Gastrocnemius medialis (tissue), 4 donors: ENCODE measurements around the gene SELENOP. TPM values are rescaled to one million over a fixed set of nuclear protein-coding genes. Genes with fewer than 3 reads are reported as not detected.

Experiments used
- ATAC-seq, 2 donors: fragments of 150-250 bp; one replicate each; pipeline ENCODE4 v1.9.1; 2016
- DNase-seq, 2 donors: peaks; one replicate each; pipeline ENCODE4 v3.0.0-alpha.2; 2019
- H3K27ac ChIP-seq, 4 donors: fragments of 200-600 bp; sonication (generic); 1 replicate in 1 of 4; 2 replicates in 3 of 4; pipeline ENCODE4 v1.5.1; 2016 to 2018; ENCODE audit warnings: mild to moderate bottlenecking in 2 of 4, moderate library complexity in 1 of 4
- H3K27me3 ChIP-seq, 3 donors: fragments of 200-600 bp; sonication (generic) in 2 of 3; 1 replicate in 1 of 3; 2 replicates in 2 of 3; pipeline versions ENCODE4 v1.5.1 to v1.6.0; 2016 to 2019; ENCODE audit warnings: mild to moderate bottlenecking in 1 of 3, moderate library complexity in 1 of 3
- H3K36me3 ChIP-seq, 2 donors: fragments of 200-600 bp; sonication (generic) in 1 of 2; one replicate each; pipeline ENCODE4 v1.5.1; 2017 to 2018
- H3K4me1 ChIP-seq, 2 donors: fragments of 200-600 bp; sonication (generic) in 1 of 2; one replicate each; pipeline ENCODE4 v1.5.1; 2016 to 2017; ENCODE audit warnings: mild to moderate bottlenecking in 2 of 2
- H3K4me3 ChIP-seq, 4 donors: fragments of 200-600 bp; sonication (generic) in 3 of 4; 1 replicate in 1 of 4; 2 replicates in 3 of 4; pipeline ENCODE4 v1.5.1; 2016 to 2019; ENCODE audit warnings: mild to moderate bottlenecking in 2 of 4
- H3K9me3 ChIP-seq, 3 donors: fragments of 200-600 bp; sonication (generic) in 2 of 3; 1 replicate in 1 of 3; 2 replicates in 2 of 3; pipeline ENCODE4 v1.5.1; 2016 to 2019
- POLR2A ChIP-seq, 2 donors: fragments of 450-650 bp; IDR thresholded peaks; one replicate each; pipeline ENCODE4 v1.6.1; 2017; ENCODE audit warnings: antibody characterized with exemption in 2 of 2, mild to moderate bottlenecking in 2 of 2, moderate library complexity in 2 of 2
- in situ Hi-C, 4 donors: fragments of 200-750 bp; cut with MboI; loops; one replicate each; pipeline versions ENCODE4 v1.15.0 to v1.8.0; 2017; ENCODE audit warnings: low sequenced_read_pairs in 4 of 4
- intact Hi-C: fragments of 100-400 bp; cut with DNase I; formaldehyde crosslinking; loops from one replicate; pipeline ENCODE4 v1.15.1; 2023; ENCODE audit warnings: low total_unique reads
- total RNA-seq, 4 donors: library from RNA; depleted of rRNA; stranded (reverse); fragments of >200 nt; gene quantifications; one replicate each; pipeline versions ENCODE4 v1.1.0 to v1.2.3, GENCODE V29; 2016
- TF ChIP-seq, protein P1 (sequence below), 5 experiments: fragments of 450-650 bp in 3 of 5; fragments of 200-600 bp in 2 of 5; sonication (generic) in 2 of 5; IDR thresholded peaks in 4 of 5; conservative IDR thresholded peaks in 1 of 5; 1 replicate in 4 of 5; 2 replicates in 1 of 5; pipeline ENCODE4 v1.5.1; 2016 to 2019; ENCODE audit warnings: antibody characterized with exemption in 5 of 5, mild to moderate bottlenecking in 3 of 5, moderate library complexity in 3 of 5

SELENOP gene
- total RNA-seq, 4 donors from 2014 or later = 231 to 290 (median 243) TPM

DNA sequence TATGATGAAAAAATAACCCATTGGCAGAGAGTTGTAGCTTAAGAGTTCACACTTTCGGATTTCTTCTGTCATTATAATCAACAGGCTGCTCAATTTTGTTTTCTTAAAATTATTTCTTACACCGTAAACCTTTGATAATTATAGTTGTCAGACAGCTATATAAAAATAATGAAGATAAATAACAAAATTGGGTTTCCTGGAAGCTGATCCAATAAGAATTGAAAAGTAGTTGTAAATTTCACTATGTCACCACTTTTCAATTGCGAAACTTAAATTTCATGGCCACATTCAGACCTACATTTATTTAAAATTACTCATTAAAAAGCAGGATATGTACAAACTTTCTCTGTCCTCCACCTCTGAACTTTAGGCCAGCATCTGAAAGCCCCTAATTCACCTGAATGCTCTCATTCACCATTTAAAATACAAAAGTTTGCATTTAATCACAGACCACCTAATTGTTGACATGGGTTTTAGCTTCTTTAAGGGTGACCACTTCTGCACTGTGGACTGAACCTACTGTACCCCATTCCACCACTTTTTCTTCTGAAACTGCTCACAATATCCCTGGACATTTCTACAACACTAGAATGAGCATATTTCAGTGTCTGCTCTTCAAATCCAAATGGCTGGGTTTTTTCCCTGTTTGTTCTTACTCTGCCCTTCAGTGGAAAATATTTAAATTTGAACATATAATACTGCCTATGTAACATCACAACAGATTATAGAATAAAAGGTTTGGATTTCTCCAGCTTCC is 680 bp downstream of the SELENOP start:
- ATAC-seq = peak; percentile 1 to 4
- peak overlapping the region; percentile 81 to 91 (median 86) for H3K27ac ChIP-seq

DNA sequence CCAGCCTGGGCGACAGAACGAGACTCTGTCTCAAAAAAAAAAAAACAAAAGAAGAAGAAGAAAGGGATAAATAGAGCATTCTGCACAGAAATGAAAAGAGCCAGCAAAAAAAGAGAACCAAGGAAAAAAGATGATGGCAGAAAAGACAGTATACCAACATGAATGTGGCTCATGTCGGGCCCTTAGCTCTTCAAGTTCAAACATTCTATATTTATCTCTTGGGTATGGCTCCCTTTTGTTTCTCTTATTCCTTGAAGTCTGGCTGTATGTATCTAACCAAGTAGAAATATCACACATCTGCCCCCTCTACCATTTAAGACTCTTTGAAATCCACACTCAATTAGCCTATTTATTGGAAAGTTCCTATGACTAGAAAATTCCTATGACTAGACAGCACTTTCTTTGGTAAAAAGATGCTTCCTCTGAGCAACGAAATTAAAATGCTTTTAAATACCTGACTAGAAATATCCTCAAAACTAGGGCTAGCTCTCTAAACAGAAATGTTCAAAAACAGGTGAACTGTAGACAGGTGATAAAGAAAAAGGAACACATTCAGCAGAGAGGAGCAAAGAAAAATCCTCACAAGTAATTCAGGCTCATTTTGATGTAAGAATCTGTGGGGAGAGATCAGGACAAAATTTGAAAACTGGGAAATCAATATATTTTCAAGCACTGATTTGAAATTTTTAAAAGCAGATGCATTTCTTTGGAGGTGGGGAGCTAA is 2.6 kb downstream of the SELENOP start:
- no peak for TF ChIP-seq POLR2A (IDR thresholded peaks at IDR 0.05)
- TF ChIP-seq, protein P1, sequence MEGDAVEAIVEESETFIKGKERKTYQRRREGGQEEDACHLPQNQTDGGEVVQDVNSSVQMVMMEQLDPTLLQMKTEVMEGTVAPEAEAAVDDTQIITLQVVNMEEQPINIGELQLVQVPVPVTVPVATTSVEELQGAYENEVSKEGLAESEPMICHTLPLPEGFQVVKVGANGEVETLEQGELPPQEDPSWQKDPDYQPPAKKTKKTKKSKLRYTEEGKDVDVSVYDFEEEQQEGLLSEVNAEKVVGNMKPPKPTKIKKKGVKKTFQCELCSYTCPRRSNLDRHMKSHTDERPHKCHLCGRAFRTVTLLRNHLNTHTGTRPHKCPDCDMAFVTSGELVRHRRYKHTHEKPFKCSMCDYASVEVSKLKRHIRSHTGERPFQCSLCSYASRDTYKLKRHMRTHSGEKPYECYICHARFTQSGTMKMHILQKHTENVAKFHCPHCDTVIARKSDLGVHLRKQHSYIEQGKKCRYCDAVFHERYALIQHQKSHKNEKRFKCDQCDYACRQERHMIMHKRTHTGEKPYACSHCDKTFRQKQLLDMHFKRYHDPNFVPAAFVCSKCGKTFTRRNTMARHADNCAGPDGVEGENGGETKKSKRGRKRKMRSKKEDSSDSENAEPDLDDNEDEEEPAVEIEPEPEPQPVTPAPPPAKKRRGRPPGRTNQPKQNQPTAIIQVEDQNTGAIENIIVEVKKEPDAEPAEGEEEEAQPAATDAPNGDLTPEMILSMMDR (IDR thresholded peaks at IDR 0.05 in 4 of 5, conservative IDR thresholded peaks at IDR 0.05 in 1 of 5) = no peak
- Histone ChIP-seq H3K4me1 (peaks cover 27 to 30% of the 10 kb centered on the region in 2 donors), H3K36me3 (peaks cover 0 to 40% of the 10 kb centered on the region in 2 donors), H3K27me3 (no peaks in the 10 kb centered on the region), H3K4me3 (peak overlapping the region; percentile 56 to 76 (median 64)), H3K27ac (peak overlapping the region; percentile 81 to 91 (median 86)), H3K9me3 (no peaks in the 10 kb centered on the region)
- no peak for ATAC-seq
- in situ Hi-C loops (loop anchor here in 1 of 4 donors (10.0 to 25.0 kb wide), 2 partner anchors 76 to 228 kb away; partner anchors contain the start of gene ANXA2R), intact Hi-C loops (no loop called here)
- no peak for DNase-seq

More for the DNA sequence above, 680 bp downstream of the SELENOP start:
- intact Hi-C loops = loop anchor here (1.0 to 5.0 kb wide), 5 partner anchors 48 to 389 kb away; partner anchors contain the start of gene GHR
- peaks cover 27 to 30% of the 10 kb centered on the region in 2 donors for H3K4me1 ChIP-seq
- in situ Hi-C loops = loop anchor here in 1 of 4 donors (25.0 kb wide), 1 partner anchor 226 kb away; the partner anchor contains the start of gene ANXA2R
- peak overlapping the region; percentile 56 to 76 (median 64) for H3K4me3 ChIP-seq
- H3K36me3 ChIP-seq = peaks cover 0 to 20% of the 10 kb centered on the region in 2 donors
- H3K27me3 ChIP-seq = no peaks in the 10 kb centered on the region
- TF ChIP-seq POLR2A (IDR thresholded peaks at IDR 0.05) = no peak
- TF ChIP-seq, protein P1 (IDR thresholded peaks at IDR 0.05 in 4 of 5, conservative IDR thresholded peaks at IDR 0.05 in 1 of 5) = no peak
- no peaks in the 10 kb centered on the region for H3K9me3 ChIP-seq
- no peak for DNase-seq

DNA sequence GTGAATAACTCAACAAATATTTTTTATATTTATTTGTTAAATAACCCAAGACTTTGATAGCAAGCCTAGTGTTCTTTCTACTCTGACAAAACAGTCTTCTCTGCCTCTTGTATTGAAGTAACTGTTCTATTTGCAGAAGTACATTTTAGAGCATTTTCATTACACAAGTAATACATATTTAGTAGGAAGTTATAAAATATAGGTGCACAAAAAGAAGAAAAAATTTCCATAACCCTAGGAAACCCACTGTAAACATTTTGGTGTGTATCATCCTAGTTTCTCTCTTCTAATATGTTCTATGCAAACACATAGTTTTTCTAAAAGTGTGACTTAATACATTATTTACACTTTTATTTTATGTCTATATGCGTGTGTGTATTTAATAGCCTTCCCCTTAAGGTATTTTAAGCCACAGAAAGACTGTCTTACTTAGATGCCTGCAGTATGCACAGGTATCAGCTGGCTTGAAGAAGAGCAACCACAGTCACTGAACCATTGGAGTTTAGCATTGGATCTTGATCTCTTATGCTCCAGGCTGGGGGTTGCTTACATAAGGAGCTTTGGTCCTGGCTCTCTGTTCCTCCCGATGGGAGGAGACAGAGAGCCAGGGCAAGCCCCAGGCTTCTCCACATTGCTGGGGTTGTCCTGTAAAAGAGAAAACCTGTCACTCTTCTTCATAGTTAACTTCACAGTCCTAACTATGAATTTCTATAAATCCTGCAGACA is 3.8 kb downstream of the SELENOP start:
- H3K9me3 ChIP-seq = no peaks in the 10 kb centered on the region
- no peaks in the 10 kb centered on the region for H3K27me3 ChIP-seq
- peak overlapping the region; percentile 22 to 76 (median 64) for H3K4me3 ChIP-seq
- intact Hi-C loops = no loop called here
- H3K4me1 ChIP-seq = peaks cover 19 to 29% of the 10 kb centered on the region in 2 donors
- DNase-seq (no peak), ATAC-seq (no peak)
- TF ChIP-seq, protein P1 (IDR thresholded peaks at IDR 0.05 in 4 of 5, conservative IDR thresholded peaks at IDR 0.05 in 1 of 5) = no peak
- no peak for TF ChIP-seq POLR2A (IDR thresholded peaks at IDR 0.05)
- H3K36me3 ChIP-seq = peaks cover 0 to 52% of the 10 kb centered on the region in 2 donors
- H3K27ac ChIP-seq = peak overlapping the region; percentile 81 to 91 (median 86)
- in situ Hi-C loops = loop anchor here in 1 of 4 donors (10.0 to 25.0 kb wide), 2 partner anchors 77 to 229 kb away; partner anchors contain the start of gene ANXA2R

DNA sequence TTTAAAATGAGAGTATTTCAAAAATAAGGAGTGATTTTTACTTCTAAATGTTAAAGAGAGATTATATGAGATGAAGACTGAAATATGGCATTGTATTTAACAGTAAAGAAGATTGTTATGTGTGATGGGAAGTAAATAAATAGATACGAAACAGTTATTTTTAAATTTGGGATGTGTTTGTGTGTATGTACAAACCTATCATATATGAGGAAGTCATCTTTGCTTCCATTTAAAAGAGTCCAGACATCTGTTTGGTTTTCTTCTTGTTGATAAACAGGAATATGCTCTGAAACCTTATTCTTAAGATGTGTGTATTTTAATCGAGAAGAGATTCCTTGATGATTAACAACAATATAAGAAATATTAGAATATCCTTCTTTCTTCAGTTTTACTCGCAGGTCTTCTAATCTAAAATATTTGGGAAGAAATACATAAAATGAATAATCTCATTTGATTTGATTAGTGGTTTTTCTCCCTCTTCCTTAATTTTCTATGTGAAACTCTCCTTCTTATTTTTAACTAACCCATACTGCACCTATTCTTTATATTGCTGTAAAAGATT is 4.9 kb downstream of the SELENOP start:
- TF ChIP-seq POLR2A (IDR thresholded peaks at IDR 0.05) = no peak
- TF ChIP-seq, protein P1 (IDR thresholded peaks at IDR 0.05 in 4 of 5, conservative IDR thresholded peaks at IDR 0.05 in 1 of 5) = no peak
- no peak overlapping the region for H3K27ac ChIP-seq
- H3K4me3 ChIP-seq = no peak overlapping the region
- no peak for ATAC-seq
- no peak for DNase-seq
- in situ Hi-C loops (loop anchor here in 1 of 4 donors (10.0 to 25.0 kb wide), 2 partner anchors 78 to 231 kb away; partner anchors contain the start of gene ANXA2R), intact Hi-C loops (no loop called here)
- H3K9me3 ChIP-seq = no peaks in the 10 kb centered on the region
- peaks cover 0 to 58% of the 10 kb centered on the region in 2 donors for H3K36me3 ChIP-seq
- H3K4me1 ChIP-seq = peaks cover 15 to 21% of the 10 kb centered on the region in 2 donors
- H3K27me3 ChIP-seq = no peaks in the 10 kb centered on the region
